NCI-H345 (cell line): ENCODE data around the gene TNPO3.
A peak's percentile ranks its signal among the peaks of the same experiment; 100 is the strongest.

Experiments
- DNase-seq: peaks from one replicate; lab custom pipeline; 2025; lab: John Stamatoyannopoulos, UW

Gene TNPO3

DNA sequence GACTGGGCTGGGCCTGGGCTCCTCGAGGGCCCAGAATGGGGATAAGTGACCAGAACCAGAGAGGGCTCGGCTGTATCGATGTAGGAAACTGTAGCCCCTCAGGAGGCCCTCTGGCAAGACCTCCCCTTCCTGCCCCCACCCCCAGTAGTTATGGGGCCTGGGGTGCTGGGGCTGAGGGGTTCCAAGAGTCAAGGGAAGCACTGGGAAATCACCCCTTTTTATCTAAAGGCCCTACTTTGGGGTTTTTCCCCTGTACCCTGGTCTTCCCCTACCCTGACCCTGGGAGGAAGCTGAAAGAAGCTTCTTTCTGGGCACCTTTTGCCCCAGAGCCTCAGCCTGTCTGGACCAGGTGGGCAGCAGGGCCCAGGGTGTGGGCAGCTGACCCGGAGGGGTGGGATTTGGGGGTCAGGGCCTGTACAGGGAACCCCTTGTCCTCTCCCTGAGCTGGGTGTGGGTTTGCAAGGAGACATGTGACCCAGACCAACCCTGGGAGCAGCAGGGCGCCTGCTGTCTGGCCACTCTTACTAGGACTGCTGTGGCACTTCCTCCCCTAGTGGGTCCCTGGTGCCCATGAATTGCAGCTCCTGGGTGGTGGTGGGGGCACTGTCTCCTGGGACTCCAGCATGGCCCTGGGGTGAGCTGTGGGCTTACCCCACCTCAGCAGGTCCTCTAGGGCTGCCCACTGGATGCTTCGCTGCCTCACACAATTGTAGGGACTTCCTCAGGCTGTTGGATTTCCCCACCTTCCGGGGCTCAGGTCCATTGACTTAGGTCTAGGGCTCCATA is 115.6 kb downstream of the TNPO3 start:
- no peak for DNase-seq

GRCh38 chr7:128938544-128939074 is 116.3 kb downstream of the TNPO3 start:
- DNase-seq: peak; percentile 22

- DNase-seq: peak; percentile 44
Observed at GRCh38 chr7:128937647-128938543, 117.0 kb downstream of the TNPO3 start, which contains the start of gene IRF5. Gene IRF5, plus strand, starts transcription at chr7:128937927. Its CDS starts 4,155 bp downstream, at chr7:128942082.

GRCh38 chr7:128937271-128937646 is 117.7 kb downstream of the TNPO3 start:
- DNase-seq: no peak

- DNase-seq: no peak
Observed at GRCh38 chr7:128936798-128937197, 118.1 kb downstream of the TNPO3 start.

- DNase-seq: no peak
Observed at GRCh38 chr7:128935342-128935730, 119.6 kb downstream of the TNPO3 start.

DNA sequence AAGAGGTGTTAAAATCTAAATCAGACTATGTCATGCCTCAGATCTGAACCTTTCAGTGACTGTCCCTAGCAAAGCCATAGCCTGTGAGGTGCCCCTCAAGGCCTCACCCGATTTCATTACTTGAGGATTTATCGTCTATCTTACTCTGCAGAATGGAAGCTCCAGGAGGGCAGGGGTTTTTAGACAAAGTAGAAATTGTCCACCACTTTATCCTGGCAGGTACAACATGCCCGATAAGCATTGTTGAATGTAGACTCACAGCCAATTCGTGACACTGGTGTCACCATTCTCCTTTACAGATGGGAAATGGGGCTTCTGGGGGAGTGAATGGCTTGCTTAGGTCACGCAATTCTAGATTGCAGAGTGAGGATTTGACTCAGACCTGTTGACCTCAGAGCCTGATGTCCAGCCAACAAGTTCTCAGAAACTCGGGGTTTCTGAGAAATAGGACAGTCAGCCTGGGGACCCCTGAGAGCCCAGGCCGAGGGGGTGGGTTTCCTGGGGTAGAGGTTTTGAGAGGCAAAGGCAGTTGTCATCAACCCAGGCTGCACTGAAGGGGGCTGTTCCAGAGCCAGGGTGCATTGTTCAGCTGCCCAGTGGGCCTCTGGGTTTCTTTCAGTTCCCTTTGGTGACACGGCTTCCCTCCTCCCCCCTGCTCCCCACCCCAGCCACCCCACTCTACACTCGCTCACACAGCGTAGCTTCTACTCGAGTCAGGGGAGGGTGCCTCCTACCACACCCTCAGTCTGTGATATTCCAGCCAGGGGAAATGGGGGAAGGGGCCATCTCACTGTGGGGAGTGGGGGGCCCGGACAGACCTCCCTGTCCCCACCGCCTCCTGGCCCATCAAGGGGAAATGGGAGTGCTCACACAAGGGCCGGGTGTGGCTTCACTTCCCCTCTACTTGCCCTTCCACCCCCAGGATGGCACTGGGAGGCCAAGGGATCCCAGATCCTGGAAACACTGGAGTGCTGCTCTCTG is 120.3 kb downstream of the TNPO3 start:
- no peak for DNase-seq

GRCh38 chr7:128933180-128933891 is 121.6 kb downstream of the TNPO3 start:
- DNase-seq: no peak

- no peak for DNase-seq
Observed at GRCh38 chr7:128932862-128933179, 122.1 kb downstream of the TNPO3 start.

DNA sequence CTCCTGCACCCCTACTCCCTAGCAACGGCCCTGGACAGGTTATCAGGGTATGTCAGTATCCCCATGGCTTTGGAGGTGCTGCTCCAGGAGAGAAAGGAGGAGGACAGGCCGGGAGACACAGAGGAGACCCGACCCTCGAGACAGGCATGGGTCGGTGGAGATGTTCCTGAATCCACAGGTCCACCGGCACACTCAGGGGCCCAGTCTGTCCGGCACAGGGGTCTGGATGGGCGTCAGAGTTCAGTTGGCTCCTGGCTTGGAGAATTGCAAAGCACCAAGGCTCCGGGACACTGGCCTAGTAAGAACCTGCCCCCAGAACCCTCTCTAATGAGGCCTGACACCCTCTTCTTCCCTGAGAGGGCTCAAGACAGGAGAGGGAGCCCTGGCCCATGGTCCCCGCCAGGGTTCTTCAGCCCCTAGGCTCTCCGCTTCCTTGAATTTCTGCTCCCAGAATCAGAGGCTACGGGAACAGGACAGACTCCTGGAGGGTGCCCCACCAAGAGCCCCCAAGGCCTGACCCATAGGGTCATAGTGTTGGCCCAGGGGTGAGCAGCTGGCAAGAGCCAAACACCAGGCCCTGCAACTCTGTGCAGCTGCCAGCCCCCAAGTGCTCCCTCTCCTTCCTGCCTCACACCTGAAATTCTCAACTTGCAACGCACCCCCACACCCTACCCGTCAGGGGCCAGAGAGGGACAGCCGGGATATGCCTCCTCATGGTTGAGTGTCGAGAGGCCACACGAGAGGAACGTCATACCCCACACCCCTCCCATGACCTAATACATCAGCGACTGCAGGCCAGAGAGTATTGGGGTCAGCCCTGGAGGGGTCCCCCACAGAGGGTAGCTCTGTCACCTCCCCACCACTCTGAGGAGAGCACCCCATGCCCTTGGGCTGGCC is 122.7 kb downstream of the TNPO3 start:
- DNase-seq: no peak

DNA sequence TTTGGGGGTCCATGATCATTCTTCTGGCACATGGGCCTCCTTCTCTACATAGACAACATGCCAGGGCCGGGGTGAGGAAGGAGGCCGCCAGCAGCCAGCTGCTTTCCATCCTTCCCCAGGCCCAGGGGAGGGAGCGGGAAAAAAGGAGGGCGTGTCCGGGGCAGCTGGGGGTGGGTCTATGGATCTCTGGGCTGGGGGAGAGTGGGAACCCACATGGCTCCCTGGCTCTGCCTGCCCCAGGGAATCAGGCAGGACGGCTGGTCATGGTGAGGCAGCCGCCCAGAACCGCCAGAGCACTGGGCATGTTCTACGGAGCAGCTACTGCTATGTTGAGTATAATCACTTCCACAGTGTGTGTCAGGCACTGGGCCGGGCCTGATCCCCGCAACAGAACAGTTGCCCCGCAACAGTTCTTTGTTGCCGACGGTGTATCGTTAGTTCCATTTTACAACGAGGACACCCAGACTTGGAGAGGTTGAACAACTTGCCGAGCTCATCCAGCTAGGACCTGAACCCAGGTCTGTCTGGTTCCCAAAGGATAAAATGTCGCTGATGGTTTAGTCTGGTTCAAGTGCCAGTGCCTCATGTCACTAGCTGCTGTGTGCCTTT is 123.6 kb downstream of the TNPO3 start:
- DNase-seq: no peak

GRCh38 chr7:128928882-128929788 is 125.8 kb downstream of the TNPO3 start:
- DNase-seq: no peak

DNA sequence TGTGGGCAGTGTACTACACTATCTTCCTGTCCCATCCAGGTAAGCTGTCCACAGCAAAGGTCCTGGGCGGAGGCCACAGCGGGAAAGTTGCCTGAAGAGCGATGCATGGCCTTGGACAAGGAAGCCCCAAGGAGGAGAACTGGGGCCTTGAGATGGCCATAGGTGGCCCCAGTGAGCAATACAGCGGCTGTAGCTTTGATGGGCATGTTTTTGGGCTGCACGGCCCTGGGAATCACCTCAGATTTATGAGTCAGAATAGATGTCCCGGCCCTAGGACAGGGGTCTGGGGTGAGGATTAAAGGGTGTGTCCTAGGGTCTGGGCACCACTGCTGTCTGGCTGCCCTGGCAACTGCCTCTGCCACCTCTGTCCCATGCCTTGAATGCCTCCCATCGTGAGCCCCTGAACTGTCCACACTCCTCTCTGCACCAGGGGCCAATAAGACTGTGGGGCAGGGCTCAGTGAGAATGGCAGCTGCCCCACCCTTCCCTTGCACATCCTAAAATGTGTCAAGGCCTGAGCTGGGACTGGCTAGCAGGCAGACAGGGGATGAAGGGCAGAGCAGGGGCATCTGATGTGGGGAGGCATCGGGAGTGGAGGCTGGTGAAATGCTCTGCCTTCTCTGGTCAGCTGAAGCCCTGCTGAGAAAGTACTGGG is 126.6 kb downstream of the TNPO3 start:
- no peak for DNase-seq

DNA sequence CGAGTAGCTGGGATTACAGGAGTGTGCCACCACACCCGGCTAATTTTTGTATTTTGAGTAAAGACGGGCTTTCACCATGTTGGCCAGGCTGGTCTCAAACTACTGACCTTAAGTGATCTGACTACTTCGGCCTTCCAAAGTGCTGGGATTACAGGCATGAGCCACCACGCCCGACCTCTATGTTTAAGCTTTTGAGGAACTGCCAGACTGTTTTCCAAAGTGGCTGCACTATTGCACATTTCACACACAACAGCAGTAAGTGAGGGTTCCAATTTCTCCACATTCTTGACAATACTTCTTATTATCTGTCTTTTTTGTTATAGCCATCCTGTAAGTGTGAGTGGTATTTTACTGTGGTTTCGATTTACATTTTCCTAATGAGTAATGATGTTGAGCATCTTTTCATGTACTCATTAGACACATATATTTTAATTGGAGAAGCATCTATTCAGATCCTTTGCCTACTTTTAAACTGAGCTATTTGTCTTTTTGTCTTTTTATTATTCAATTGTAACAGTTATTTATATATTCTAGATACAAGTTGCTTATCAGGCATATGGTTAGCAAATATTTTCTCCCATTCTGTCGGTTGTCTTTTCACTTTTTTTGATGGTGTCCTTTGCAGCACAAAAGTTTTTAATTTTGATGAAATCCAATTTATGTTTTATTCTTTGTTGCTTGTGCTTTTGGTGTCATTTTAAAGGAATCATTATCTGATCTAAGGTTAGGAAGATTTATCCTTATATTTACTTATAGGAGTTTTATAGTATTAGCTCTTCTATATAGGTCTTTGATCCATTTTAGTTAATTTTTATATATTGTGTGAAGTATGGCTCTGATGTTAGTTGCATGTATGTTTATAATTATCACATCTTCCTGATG is 130.0 kb downstream of the TNPO3 start:
- no peak for DNase-seq

DNA sequence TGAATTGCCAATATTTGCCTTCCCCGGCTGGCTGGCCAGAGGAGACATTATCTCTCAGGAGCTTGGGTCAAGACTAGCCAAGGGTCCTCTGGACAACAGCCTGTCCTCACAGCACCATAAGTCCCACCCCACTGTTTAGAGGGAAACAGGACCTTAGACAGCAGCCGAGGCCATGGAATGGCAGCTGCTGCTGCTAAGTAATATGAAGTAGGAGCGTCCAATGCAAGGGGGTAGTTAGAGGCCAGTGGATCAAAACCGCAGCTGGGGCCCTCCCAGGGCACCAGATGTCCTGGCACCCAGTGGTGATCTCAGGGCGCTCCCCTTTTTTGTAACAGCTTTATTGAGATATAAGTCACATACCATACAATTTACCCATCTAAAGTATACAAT is 131.5 kb downstream of the TNPO3 start:
- no peak for DNase-seq

DNA sequence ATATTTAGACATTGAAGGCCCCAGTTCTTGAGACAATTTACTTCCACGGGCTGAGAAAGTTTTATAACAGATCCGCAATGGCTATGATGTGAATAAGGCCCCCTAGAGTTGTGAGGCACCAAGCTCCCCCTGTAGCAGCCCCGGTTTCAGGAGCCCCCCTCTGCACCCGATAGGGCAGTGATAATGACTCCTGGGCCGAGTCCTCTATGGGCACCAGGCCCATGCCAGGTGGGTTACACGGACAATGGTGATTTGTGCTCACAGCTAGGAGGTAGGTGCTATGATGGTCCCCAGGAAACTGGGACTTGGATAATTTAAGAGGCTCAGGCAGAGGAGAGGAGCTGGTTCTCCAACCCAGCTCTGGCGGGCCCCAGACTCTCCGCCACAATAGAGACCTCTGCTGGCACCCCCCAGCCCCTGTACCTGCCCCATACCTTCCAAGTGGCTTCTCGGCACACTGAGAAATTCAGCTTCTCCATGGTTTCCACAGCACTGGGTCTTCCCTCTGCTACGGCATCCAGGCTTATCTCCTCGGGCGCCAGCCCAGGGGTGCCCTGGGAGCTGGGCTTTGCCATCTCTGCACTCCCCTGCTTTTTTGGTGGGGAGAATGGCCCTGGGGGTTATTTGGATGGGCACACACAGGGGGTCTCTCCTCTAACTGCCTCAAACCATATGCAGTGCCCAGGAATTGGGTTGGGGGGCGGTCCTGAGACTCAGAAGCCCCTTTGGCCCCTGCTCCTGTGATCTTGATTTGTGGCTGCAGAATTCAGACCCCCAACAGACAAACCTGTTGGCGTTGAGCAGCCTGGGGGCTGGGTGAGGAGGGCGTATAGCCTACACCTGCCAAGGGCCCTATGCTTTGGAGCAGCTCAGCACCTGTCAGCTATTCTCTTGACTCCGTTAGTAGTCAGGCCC is 132.2 kb downstream of the TNPO3 start:
- no peak for DNase-seq
